HepG2 (cell line): ENCODE measurements around the gene RNF25. TPM values are rescaled to one million over a fixed set of nuclear protein-coding genes. Genes with fewer than 3 reads are reported as not detected.

Experiments
- ASH2L ChIP-seq: fragments of 300-600, 200-600 bp; sonication (generic); IDR thresholded peaks from 2 replicates; pipeline ENCODE4 v1.7.0; 2017; ENCODE audit warnings: low read depth, mild to moderate bottlenecking, moderate library complexity, mixed read lengths, low read length; ENCODE audit not compliant: insufficient read length
- BORCS8-MEF2B ChIP-seq: sonication (generic); formaldehyde crosslinking; IDR thresholded peaks from 2 replicates; pipeline ENCODE4 v1.8.0; 2022; ENCODE audit warnings: mild to moderate bottlenecking, missing genetic modification reagents
- CBX5 ChIP-seq: sonication (generic); formaldehyde crosslinking; IDR thresholded peaks from 2 replicates; pipeline ENCODE4 v1.4.0; 2020; ENCODE audit warnings: missing genetic modification reagents, borderline replicate concordance
- CHD2 ChIP-seq: IDR thresholded peaks from 2 replicates; pipeline ENCODE4 v1.6.1; 2011; ENCODE audit warnings: low read depth, low read length, improper control_type of control experiment
- GABPB1 ChIP-seq: IDR thresholded peaks from 2 replicates; pipeline ENCODE4 v1.6.1; 2016; ENCODE audit warnings: mild to moderate bottlenecking, missing genetic modification reagents, moderate library complexity, missing compliant biosample characterization
- PRPF4 ChIP-seq: fragments of 200-400 bp; formaldehyde crosslinking; IDR thresholded peaks from 2 replicates; pipeline ENCODE4 v1.6.1; 2016; ENCODE audit warnings: low read length, low read depth; ENCODE audit not compliant: poor library complexity, severe bottlenecking
- UBTF ChIP-seq: sonication (generic); formaldehyde crosslinking; IDR thresholded peaks from 2 replicates; pipeline ENCODE4 v1.4.0; 2020; ENCODE audit warnings: mild to moderate bottlenecking, missing genetic modification reagents
- ZKSCAN1 ChIP-seq: fragments of 150-350 bp; IDR thresholded peaks from 2 replicates; pipeline ENCODE4 v1.6.1; 2014; ENCODE audit warnings: low read length
- ZNF33B ChIP-seq: sonication (generic); formaldehyde crosslinking; IDR thresholded peaks from 2 replicates; pipeline ENCODE4 v1.5.1; 2020; ENCODE audit warnings: mild to moderate bottlenecking, missing genetic modification reagents
- ZNF407 ChIP-seq: sonication (generic); formaldehyde crosslinking; IDR thresholded peaks from one replicate; pipeline ENCODE4 v1.5.1; 2020; ENCODE audit warnings: mild to moderate bottlenecking, missing genetic modification reagents; ENCODE audit errors: not compliant biosample characterization
- ZNF652 ChIP-seq: IDR thresholded peaks from 2 replicates; pipeline ENCODE4 v1.6.1; 2016; ENCODE audit warnings: low read depth, borderline replicate concordance
- ZNF724P ChIP-seq: sonication (generic); formaldehyde crosslinking; IDR thresholded peaks from 2 replicates; pipeline ENCODE4 v1.8.0; 2022; ENCODE audit warnings: missing genetic modification reagents, borderline replicate concordance
- polyA plus RNA-seq, 8 experiments: library from polyadenylated mRNA; depleted of rRNA in 3 of 8; stranded (reverse) in 7 of 8; unstranded in 1 of 8; fragments of >200 nt; fragmentation: Illumina TruSeq in 4 of 8; extraction: Trizol in 4 of 8; gene quantifications; 2 replicates each; pipeline versions ENCODE4 v1.2.1 to v1.2.3, GENCODE V29; 2011 to 2016; ENCODE audit warnings: low read depth in 4 of 8, missing spikeins in 1 of 8, mixed read lengths in 1 of 8; ENCODE audit not compliant: insufficient read depth in 1 of 8
- total RNA-seq, 5 experiments: library from RNA; depleted of rRNA; stranded (reverse); fragments of >200 nt; fragmentation: Illumina TruSeq; extraction: Trizol; gene quantifications; 2 replicates each; pipeline ENCODE4 v1.2.3, GENCODE V29; 2016; ENCODE audit warnings: low read depth in 1 of 5

RNF25 gene
- total and polyA plus RNA-seq, 2 of the 13 experiments (the other 11 are each of a cell fraction or from before 2014, with no cell fraction given), result 37.0 to 87.6 TPM

DNA sequence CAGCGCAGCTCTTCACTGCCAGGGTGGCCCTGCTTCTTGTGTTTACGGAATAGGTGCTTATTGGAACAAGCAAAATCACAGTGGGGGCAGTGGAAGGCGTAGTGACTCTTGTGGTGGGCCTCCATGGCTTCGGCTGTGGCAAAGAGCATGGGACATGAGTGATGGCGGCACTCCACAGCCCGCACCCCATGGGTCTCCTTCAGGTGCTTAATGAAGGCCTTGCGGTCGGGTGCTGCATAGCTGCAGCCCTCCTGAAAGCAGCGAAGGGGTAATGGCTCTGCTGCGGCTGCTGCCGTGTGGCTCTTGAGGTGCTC is 23.1 kb downstream of the RNF25 start (continued):
- no peak for TF ChIP-seq CBX5
- TF ChIP-seq ZNF407 (CRISPR knock-in tag), result no peak
- no peak for TF ChIP-seq ZNF724P (CRISPR knock-in tag)
- no peak for TF ChIP-seq GABPB1 (CRISPR knock-in tag)
- TF ChIP-seq UBTF, result no peak
- no peak for TF ChIP-seq ZKSCAN1
- TF ChIP-seq CHD2, result no peak
- TF ChIP-seq ZNF33B, result no peak
- 0 out of 2 replicates have a peak, but pooled peaks have one; percentile 42 for TF ChIP-seq BORCS8-MEF2B (CRISPR knock-in tag)
- no peak for TF ChIP-seq PRPF4
- peak; percentile 28 for TF ChIP-seq ASH2L
- no peak for TF ChIP-seq ZNF652 (CRISPR knock-in tag)
